CD4-positive, alpha-beta T cell treated with Interleukin-6 for 4 hours (primary cell): Measurements from ENCODE around the gene TMEM72.

Source experiments
- DNase-seq: peaks from one replicate; pipeline ENCODE4 v3.0.0-alpha.2; 2020; ENCODE audit warnings: mixed read lengths

Gene TMEM72

DNA sequence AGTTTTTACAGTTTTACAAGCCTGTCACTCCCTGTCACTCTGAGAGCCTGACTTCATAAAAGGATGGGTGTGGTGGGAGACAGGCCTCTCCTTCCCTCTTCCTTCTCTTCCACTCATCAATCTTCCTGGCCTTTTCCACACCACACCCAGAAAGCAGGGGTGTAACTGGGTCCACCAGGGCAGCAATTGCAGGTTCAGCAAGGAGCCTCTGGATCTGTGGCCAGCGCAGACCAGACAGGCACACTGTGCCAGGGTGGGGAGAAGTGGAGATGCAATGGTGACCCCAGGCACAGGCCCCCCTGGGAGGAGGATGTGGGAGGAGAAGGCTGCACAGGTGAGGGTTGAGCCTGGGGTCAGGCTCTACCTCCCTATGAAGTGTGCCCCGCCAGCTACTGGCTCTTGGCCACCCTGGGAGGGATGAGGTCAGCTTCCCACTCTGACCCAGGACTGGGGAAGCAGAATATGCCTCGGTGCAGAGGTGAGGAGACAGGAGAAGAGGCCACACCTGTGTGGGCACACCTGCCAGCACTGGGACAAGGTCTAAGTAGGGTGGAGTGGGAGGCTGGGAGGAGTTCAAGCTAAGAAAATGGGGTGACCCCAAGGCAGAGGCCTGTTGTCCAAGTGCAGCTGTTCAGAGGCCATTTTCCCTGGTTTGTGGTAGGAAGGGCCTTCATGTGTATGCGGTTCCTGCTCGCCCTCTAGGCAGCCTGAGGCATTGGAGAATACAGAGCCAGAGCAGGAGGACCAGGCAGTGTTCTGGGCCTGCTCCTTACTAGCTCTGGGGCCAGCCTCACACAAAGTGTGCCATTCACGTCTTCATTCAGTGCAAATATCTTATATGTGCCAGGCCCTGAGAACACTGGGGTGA lies 20.2 kb upstream of the TMEM72 start:
- no peak for DNase-seq

GRCh38 chr10:44891721-44892120 lies 19.4 kb upstream of the TMEM72 start:
- no peak for DNase-seq

- DNase-seq = no peak
Observed at GRCh38 chr10:44893604-44894468, 17.3 kb upstream of the TMEM72 start.

DNA sequence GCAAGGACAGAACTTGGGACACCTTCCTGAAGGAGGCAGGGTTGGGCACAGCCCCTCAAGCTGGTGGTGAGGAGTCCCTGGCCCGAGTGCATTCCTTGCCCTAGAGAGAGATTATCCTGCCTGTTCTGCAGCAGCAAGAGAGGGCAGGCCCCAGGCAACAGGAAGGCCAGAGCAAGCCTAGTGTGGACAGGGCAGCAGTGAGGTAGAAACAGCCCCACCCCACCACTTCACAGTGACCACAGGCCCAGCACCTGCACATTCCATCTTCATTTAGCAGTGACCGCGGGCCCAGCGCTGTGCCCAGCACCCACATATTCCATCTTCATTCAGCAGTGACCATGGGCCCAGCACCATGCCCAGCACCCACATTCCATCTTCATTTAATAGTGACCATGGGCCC lies 16.4 kb upstream of the TMEM72 start:
- DNase-seq = no peak

DNA sequence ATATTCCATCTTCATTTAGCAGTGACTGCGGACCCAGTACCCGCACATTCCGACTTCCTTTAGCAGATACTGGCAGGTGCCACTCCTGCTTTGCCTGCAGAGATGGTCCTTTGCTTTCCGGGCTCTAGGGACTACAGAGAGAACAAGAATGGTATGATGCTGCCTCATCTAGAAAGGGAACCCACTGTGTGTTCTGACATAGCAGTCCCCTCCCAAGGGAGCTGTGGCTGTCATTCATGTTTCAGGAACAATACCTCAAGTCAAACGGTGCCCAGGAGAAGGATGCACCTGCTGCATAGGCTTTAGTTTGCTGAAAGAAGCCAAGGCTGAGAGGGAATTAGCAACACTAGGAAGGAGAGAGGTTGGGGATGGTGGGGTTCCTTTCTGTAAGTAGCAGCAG lies 15.9 kb upstream of the TMEM72 start:
- DNase-seq = no peak

GRCh38 chr10:44897049-44897448 lies 14.1 kb upstream of the TMEM72 start:
- no peak for DNase-seq

- no peak for DNase-seq
Observed at GRCh38 chr10:44898665-44899064, 12.5 kb upstream of the TMEM72 start.

GRCh38 chr10:44899450-44900080 lies 11.6 kb upstream of the TMEM72 start:
- DNase-seq = no peak

- no peak for DNase-seq
Observed at GRCh38 chr10:44902941-44903545, 8.1 kb upstream of the TMEM72 start.

DNA sequence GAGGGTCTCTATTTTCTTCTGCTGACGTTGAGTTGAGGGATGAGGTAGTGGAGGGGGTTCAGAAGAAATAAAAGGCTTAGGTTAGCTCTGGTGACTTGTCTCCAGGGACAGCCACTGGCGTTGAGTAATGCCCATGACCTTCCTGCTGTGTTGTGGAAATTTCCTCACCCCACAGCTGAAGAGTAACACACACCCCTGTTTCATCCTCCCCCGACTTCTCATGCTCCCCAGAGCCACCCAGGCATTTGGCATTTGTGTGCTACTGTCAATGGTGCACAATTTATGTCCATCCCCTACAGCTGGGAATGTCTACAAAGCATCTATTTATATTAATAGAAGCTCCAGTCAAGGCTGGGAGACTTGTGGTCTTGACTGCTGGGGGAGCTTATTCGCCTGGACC lies 4.7 kb upstream of the TMEM72 start:
- no peak for DNase-seq

DNA sequence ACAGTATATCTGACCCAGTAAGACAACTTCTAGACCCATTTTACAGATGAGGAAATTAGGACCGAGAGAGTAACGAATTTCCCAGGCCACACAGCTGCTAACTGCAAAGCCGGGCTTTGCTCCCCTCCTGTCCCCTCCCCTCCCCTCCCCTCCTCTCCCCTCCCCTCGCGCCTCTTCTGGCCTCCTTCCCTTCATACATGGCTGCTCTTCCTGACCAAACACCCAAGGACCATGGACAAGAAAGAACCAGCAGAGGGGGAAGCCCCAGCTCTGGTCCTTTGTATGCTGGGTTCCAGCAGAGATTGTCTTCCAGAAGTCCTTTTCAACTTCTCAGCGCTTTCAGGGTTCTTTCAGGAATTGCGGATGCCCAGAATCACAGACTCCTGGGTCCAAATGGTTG lies 3.6 kb upstream of the TMEM72 start:
- DNase-seq = no peak

DNA sequence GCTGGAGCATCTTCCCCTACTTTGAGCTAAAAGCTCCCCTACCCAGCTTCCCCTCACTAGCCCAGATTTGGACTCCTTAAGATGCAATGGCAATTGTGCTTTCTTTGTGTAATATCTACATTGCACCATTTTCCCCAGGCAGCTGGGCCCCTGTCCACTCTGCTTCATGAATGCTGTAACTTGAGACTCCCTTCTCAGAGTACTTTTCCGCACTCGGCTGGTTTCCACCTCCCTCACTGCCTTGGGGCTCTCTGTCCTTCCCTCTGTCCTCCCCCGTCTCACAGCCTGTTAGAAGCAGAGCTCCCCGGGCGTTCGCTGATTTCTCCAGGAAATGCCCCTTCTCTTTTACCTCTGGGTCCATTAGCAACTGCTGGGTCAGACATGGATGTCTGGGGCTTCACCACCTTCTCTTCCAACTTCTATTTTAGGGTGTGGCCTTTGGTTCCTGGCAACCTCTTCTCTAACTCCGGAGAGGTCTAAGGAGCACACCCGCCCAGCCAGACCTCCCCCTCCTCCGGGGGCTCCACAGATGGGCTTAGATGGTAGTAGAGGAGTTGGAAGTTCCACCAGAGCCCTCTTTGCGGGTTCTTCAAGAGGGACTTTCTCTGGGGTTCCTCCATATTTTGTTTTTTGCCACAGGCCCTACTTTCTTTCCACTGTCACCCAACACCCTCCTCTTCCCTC lies 2.9 kb upstream of the TMEM72 start:
- DNase-seq = no peak

DNA sequence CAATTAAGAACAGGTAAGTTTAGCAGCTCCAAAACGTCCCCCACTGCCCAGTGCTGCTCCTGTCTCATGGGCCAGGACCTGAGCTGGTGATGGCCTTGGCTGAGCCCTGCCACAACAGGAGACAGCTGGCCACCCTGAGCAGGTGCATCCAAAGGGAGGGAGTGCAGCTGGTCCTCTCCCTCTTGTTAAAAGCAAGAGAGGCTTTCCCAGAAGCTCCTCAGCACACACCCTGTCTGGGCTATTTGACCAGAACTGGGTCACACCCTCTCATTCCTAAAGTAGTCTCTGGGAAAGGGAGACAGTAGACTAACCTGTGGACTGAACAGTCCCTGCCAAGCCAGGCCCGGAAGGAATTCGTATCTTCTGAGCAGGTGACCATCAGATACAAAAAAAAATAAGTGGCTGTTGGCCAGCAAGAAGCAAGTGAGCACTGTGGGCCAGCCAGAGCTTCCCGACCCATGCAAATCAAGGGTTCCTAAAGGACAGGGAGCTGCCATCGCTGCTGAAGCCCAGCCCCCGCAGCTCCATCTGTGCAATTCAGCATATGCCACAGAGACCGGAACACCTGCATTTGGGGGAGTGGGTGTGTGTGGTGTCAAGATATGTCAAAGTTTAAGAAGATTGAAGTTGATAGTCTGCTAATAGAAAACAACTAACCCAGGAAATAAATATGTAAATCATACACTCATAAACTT lies 2.1 kb upstream of the TMEM72 start:
- no peak for DNase-seq

- no peak for DNase-seq
Observed at GRCh38 chr10:44909910-44910309, 1.2 kb upstream of the TMEM72 start.

GRCh38 chr10:44910602-44911001 lies 535 bp upstream of the TMEM72 start:
- no peak for DNase-seq

DNA sequence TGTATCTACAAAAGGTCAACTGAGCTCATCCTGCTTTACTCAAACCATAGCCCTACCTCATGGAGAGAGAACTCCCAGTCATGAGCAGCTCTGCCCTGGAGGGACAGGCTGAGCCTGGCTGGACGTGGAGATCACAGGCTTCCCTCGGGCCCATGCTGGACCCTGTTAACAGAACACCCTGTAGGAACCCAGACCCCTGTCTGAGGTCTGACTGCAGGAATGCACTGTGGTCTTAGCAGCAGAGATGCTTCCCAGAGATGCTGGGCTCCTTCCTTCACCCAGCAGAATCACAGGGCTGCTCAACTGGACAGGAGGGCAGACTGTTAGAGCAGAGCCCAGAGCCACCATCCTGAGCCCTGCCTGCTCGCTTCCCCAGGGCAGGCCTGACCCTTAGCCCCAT lies 814 bp downstream of the TMEM72 start:
- no peak for DNase-seq

GRCh38 chr10:44913350-44914081 lies 2.4 kb downstream of the TMEM72 start:
- DNase-seq = peak; percentile 42

GRCh38 chr10:44914891-44915290 lies 3.8 kb downstream of the TMEM72 start:
- DNase-seq = no peak

GRCh38 chr10:44916429-44916828 lies 5.3 kb downstream of the TMEM72 start:
- DNase-seq = no peak

DNA sequence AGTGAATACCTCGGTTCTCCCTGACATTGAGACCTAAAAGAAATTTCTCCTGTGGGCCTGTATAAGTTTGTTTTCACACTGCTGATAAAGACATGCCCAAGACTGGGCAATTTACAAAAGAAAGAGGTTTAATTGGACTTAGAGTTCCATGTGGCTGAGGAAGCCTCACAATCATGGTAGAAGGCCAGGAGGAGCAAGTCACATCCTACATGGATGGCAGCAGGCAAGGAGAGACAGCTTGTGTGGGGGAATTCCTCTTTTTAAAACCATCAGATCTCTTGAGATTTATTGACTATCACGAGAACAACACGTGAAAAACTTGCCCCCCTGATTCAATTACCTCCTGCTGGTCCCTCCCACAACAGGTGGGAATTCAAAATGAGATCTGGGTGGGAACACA lies 6.7 kb downstream of the TMEM72 start:
- no peak for DNase-seq

GRCh38 chr10:44920252-44920651 lies 9.1 kb downstream of the TMEM72 start:
- DNase-seq = no peak
